Bronchial epithelial cell (primary cell): ENCODE measurements around the gene THADA. TPM values are rescaled to one million over a fixed set of nuclear protein-coding genes. Genes with fewer than 3 reads are reported as not detected.
"Not testable (repeated sequence)": the region's sequence is repeated elsewhere in the genome, so short reads cannot be mapped to it uniquely, and the experiment has no call there.

Experiments
- DNase-seq: peaks from one replicate; pipeline ENCODE4 v3.0.0-alpha.2; 2010; ENCODE audit warnings: low read depth
- FAIRE-seq: peaks from 2 replicates; lab custom pipeline; 2011; peaks lifted over from hg19 to GRCh38; lab: Jason Lieb, UNC
- H3K27me3 ChIP-seq: 2 replicates; pipeline ENCODE4 v1.5.1; 2011; ENCODE audit warnings: low read length; ENCODE audit not compliant: control insufficient read depth, insufficient read depth
- H3K36me3 ChIP-seq: 2 replicates; pipeline ENCODE4 v1.5.1; 2011; ENCODE audit warnings: low read length; ENCODE audit not compliant: control insufficient read depth, insufficient read depth
- H3K4me3 ChIP-seq: 2 replicates; pipeline ENCODE4 v1.5.1; 2011; ENCODE audit warnings: mild to moderate bottlenecking, low read depth, low read length, control low read depth
- total RNA-seq: library from RNA; depleted of rRNA; stranded (reverse); fragments of >200 nt; gene quantifications from 2 replicates; pipeline ENCODE4 v1.2.1, GENCODE V29; 2014
- TF ChIP-seq, protein P1 (sequence below): IDR thresholded peaks from 2 replicates; pipeline ENCODE4 v1.5.1; 2011; ENCODE audit warnings: mild to moderate bottlenecking, moderate library complexity, low read length, control low read depth, inconsistent platforms; ENCODE audit not compliant: insufficient read depth, severe bottlenecking

Gene THADA
- total RNA-seq, 1 donor from 2014 or later: 25.8 TPM

DNA sequence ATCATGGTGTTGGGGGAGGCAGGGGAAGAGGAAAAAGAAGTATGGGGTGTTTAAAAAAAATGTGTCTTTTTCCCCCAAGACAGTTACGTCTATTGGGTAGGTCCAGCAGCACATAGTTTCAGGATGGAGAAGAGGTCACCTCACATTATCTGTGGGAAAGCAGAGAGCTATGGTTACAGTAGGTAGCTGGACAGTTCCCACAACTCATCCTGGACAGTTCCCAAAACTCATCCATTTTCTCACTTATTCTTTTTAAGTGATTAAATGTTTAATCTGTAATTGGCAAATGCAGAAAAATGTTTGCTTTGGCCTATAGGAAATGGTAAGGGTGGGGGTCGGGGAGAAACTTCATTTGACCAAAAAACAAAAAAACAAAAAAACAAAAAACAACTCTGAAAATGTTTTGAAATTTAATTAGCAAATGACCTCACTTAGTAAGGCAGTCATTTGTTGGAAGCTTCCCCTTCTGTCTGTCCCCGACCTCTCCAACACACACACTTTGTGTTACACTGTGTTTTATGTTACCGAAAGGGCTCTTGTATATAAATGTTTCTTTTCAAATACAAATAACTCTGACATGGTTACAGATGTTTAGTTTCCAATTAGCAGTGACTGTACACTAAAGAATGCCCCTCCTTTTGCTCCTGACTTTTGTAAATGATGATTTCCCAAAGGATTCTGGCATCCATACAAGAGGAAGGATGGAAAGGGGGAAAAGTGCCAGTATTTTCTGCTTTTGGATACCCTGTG, 196.1 kb downstream of the THADA start:
- TF ChIP-seq, protein P1, sequence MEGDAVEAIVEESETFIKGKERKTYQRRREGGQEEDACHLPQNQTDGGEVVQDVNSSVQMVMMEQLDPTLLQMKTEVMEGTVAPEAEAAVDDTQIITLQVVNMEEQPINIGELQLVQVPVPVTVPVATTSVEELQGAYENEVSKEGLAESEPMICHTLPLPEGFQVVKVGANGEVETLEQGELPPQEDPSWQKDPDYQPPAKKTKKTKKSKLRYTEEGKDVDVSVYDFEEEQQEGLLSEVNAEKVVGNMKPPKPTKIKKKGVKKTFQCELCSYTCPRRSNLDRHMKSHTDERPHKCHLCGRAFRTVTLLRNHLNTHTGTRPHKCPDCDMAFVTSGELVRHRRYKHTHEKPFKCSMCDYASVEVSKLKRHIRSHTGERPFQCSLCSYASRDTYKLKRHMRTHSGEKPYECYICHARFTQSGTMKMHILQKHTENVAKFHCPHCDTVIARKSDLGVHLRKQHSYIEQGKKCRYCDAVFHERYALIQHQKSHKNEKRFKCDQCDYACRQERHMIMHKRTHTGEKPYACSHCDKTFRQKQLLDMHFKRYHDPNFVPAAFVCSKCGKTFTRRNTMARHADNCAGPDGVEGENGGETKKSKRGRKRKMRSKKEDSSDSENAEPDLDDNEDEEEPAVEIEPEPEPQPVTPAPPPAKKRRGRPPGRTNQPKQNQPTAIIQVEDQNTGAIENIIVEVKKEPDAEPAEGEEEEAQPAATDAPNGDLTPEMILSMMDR: no peak
- H3K4me3 ChIP-seq: no peak overlapping the region
- FAIRE-seq (no peak), DNase-seq (no peak)
- no peaks in the 10 kb centered on the region for H3K27me3 ChIP-seq
- H3K36me3 ChIP-seq: no peaks in the 10 kb centered on the region

DNA sequence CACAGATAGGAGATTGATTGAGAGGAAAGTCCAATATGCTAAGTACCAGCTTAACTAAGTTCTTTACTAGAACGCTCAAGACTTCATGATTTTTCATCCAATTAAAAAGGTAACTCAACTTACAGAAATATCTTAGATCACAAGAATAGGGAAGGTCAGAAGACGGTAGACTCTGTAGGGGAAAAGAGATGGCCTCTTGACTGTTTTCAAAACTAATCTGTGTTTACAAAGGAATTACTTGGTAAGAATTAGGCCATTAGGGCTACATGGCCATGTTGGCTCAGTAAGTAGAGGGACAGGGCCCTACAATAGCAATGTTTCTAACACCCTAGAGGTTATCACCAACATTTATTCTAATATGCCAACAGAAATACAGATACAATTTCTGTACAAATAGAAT, 196.7 kb downstream of the THADA start:
- TF ChIP-seq, protein P1: no peak
- Histone ChIP-seq H3K4me3 (no peak overlapping the region), H3K36me3 (no peaks in the 10 kb centered on the region), H3K27me3 (no peaks in the 10 kb centered on the region)
- DNase-seq (no peak), FAIRE-seq (no peak)

GRCh38 chr2:43397821-43398220, 198.0 kb downstream of the THADA start:
- FAIRE-seq: no peak
- DNase-seq: no peak
- TF ChIP-seq, protein P1: no peak
- Histone ChIP-seq H3K36me3 (no peaks in the 10 kb centered on the region), H3K4me3 (no peak overlapping the region), H3K27me3 (no peaks in the 10 kb centered on the region)

- H3K27me3 ChIP-seq: no peaks in the 10 kb centered on the region
- DNase-seq (no peak), FAIRE-seq (no peak)
- H3K36me3 ChIP-seq: no peaks in the 10 kb centered on the region
- no peak overlapping the region for H3K4me3 ChIP-seq
- TF ChIP-seq, protein P1: no peak
Observed at GRCh38 chr2:43397411-43397810, 198.4 kb downstream of the THADA start.

GRCh38 chr2:43396344-43396743, 199.5 kb downstream of the THADA start:
- H3K4me3 ChIP-seq, H3K36me3 ChIP-seq, H3K27me3 ChIP-seq, FAIRE-seq, DNase-seq: not testable (repeated sequence)

DNA sequence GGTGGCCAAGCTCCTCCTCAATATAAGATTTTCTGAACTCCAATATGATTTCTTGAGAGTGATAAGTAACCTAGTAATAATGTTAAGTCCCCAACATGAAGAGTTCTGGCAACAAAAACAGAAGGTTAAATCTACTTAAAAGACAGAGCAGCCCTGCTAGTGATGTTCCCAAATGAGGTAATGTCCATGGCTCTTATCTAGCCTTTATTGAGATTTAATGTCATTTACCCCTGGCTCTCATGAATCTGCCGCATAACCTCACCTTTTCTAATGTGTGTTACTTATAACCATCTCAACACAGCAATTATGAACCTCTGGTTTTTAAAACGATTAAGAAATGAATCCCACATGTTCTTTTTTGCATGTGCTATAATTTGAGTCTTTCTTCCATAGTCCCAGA, 201.9 kb downstream of the THADA start:
- no peaks in the 10 kb centered on the region for H3K27me3 ChIP-seq
- H3K36me3 ChIP-seq: no peaks in the 10 kb centered on the region
- DNase-seq (no peak), FAIRE-seq (no peak)
- H3K4me3 ChIP-seq: no peak overlapping the region
- TF ChIP-seq, protein P1: no peak
